SK-N-MC (cell line): ENCODE results near the gene TBC1D14.
A peak's percentile ranks its signal among the peaks of the same experiment; 100 is the strongest.

ENCODE experiments used
- DNase-seq: peaks from one replicate; pipeline ENCODE4 v3.0.0-alpha.2; 2011; ENCODE audit warnings: low read depth, low spot score
- H3K27ac ChIP-seq: fragments of 200-600 bp; sonication (generic); 2 replicates; pipeline ENCODE4 v1.5.1; 2016; ENCODE audit warnings: mixed run types
- H3K36me3 ChIP-seq: fragments of 200-600 bp; sonication (generic); 2 replicates; pipeline ENCODE4 v1.6.1; 2017; ENCODE audit warnings: antibody characterized with exemption, low read length, mixed read lengths; ENCODE audit not compliant: insufficient read depth
- H3K4me3 ChIP-seq: fragments of 200-600 bp; sonication (generic); 2 replicates; pipeline ENCODE4 v1.5.1; 2016
- H3K9ac ChIP-seq: fragments of 200-600 bp; sonication (generic); 2 replicates; pipeline ENCODE4 v1.8.0; 2017; ENCODE audit warnings: mixed run types, mixed read lengths; ENCODE audit not compliant: insufficient read length
- H3K9me3 ChIP-seq: fragments of 200-600 bp; sonication (generic); 2 replicates; pipeline ENCODE4 v1.6.1; 2017; ENCODE audit warnings: low read depth, mild to moderate bottlenecking, antibody characterized with exemption, low read length, moderate library complexity, mixed read lengths
- EZH2 ChIP-seq: fragments of 200-600 bp; sonication (generic); IDR thresholded peaks from one replicate; pipeline ENCODE4 v1.6.1; 2017; ENCODE audit warnings: antibody characterized with exemption
- FOXP2 ChIP-seq: optimal IDR thresholded peaks from 2 replicates; pipeline ENCODE3; 2011; ENCODE audit warnings: mild to moderate bottlenecking, moderate library complexity; ENCODE audit not compliant: insufficient read depth; ENCODE audit errors: extremely low read length, control extremely low read depth
- POLR2AphosphoS5 ChIP-seq: IDR thresholded peaks from 2 replicates; pipeline ENCODE4 v1.6.1; 2012; ENCODE audit warnings: mild to moderate bottlenecking, low read depth, low read length, borderline replicate concordance

Gene TBC1D14

GRCh38 chr4:7031558-7032449 lies 122.2 kb downstream of the TBC1D14 start:
- Histone ChIP-seq H3K9me3 (no peaks in the 10 kb centered on the region), H3K36me3 (no peaks in the 10 kb centered on the region)

GRCh38 chr4:7032596-7032995 lies 123.0 kb downstream of the TBC1D14 start:
- H3K9ac ChIP-seq: no peak overlapping the region
- H3K4me3 ChIP-seq: no peak overlapping the region
- no peaks in the 10 kb centered on the region for H3K9me3 ChIP-seq
- no peaks in the 10 kb centered on the region for H3K36me3 ChIP-seq
- TF ChIP-seq POLR2AphosphoS5 (no peak), FOXP2 (no peak), EZH2 (no peak)
- no peak overlapping the region for H3K27ac ChIP-seq
- DNase-seq: no peak

More at GRCh38 chr4:7031558-7032449, 122.2 kb downstream of the TBC1D14 start:
- Histone ChIP-seq H3K9ac (no peak overlapping the region), H3K27ac (no peak overlapping the region), H3K4me3 (no peak overlapping the region)
- no peak for DNase-seq
- TF ChIP-seq EZH2: no peak
- no peak for TF ChIP-seq POLR2AphosphoS5
- TF ChIP-seq FOXP2: no peak

GRCh38 chr4:7034262-7035081 lies 124.8 kb downstream of the TBC1D14 start:
- DNase-seq: no peak
- Histone ChIP-seq H3K9ac (no peak overlapping the region), H3K27ac (no peak overlapping the region)

GRCh38 chr4:7037425-7037824 lies 127.8 kb downstream of the TBC1D14 start:
- DNase-seq: no peak
- no peak for TF ChIP-seq POLR2AphosphoS5
- Histone ChIP-seq H3K27ac (no peak overlapping the region), H3K9me3 (no peaks in the 10 kb centered on the region), H3K9ac (no peak overlapping the region), H3K36me3 (no peaks in the 10 kb centered on the region), H3K4me3 (no peak overlapping the region)

More at GRCh38 chr4:7034262-7035081, 124.8 kb downstream of the TBC1D14 start:
- no peaks in the 10 kb centered on the region for H3K36me3 ChIP-seq
- TF ChIP-seq POLR2AphosphoS5 (no peak), EZH2 (no peak), FOXP2 (no peak)
- H3K9me3 ChIP-seq: no peaks in the 10 kb centered on the region
- H3K4me3 ChIP-seq: no peak overlapping the region

GRCh38 chr4:7040765-7041164 lies 131.1 kb downstream of the TBC1D14 start:
- no peaks in the 10 kb centered on the region for H3K9me3 ChIP-seq
- no peak overlapping the region for H3K27ac ChIP-seq
- H3K36me3 ChIP-seq: no peaks in the 10 kb centered on the region
- TF ChIP-seq EZH2 (no peak), FOXP2 (no peak)
- H3K4me3 ChIP-seq: no peak overlapping the region
- DNase-seq: no peak
- H3K9ac ChIP-seq: no peak overlapping the region

GRCh38 chr4:7041246-7041645 lies 131.6 kb downstream of the TBC1D14 start:
- TF ChIP-seq FOXP2 (no peak), POLR2AphosphoS5 (no peak), EZH2 (no peak)
- H3K4me3 ChIP-seq: no peak overlapping the region
- no peak overlapping the region for H3K9ac ChIP-seq

GRCh38 chr4:7041801-7042502 lies 132.3 kb downstream of the TBC1D14 start:
- H3K9ac ChIP-seq: no peak overlapping the region
- no peaks in the 10 kb centered on the region for H3K36me3 ChIP-seq
- H3K9me3 ChIP-seq: no peaks in the 10 kb centered on the region
- DNase-seq: no peak
- no peak for TF ChIP-seq FOXP2
- no peak for TF ChIP-seq POLR2AphosphoS5
- TF ChIP-seq EZH2: no peak
- peak overlapping the region; percentile 74 for H3K4me3 ChIP-seq
- no peak overlapping the region for H3K27ac ChIP-seq

More at GRCh38 chr4:7041246-7041645, 131.6 kb downstream of the TBC1D14 start:
- Histone ChIP-seq H3K9me3 (no peaks in the 10 kb centered on the region), H3K27ac (no peak overlapping the region), H3K36me3 (no peaks in the 10 kb centered on the region)
- DNase-seq: no peak

GRCh38 chr4:7042503-7043283 lies 133.1 kb downstream of the TBC1D14 start:
- Histone ChIP-seq H3K9ac (no peak overlapping the region), H3K9me3 (no peaks in the 10 kb centered on the region), H3K36me3 (no peaks in the 10 kb centered on the region), H3K27ac (no peak overlapping the region), H3K4me3 (peak overlapping the region; percentile 74)
- TF ChIP-seq POLR2AphosphoS5: no peak
- no peak for TF ChIP-seq FOXP2
- no peak for TF ChIP-seq EZH2
- DNase-seq: peak; percentile 1
